HepG2 (cell line): ENCODE data around the gene UBE2L6. TPM values are rescaled to one million over a fixed set of nuclear protein-coding genes. Genes with fewer than 3 reads are reported as not detected.
A peak's percentile ranks its signal among the peaks of the same experiment; 100 is the strongest.

Source experiments
- CCDC6 ChIP-seq: sonication (generic); formaldehyde crosslinking; IDR thresholded peaks from 2 replicates; pipeline ENCODE4 v1.8.1; 2022; ENCODE audit warnings: mild to moderate bottlenecking, missing genetic modification reagents, moderate library complexity
- E2F1 ChIP-seq: sonication (generic); formaldehyde crosslinking; IDR thresholded peaks from 2 replicates; pipeline ENCODE4 v1.5.0; 2020; ENCODE audit warnings: missing genetic modification reagents
- GATAD2A ChIP-seq: IDR thresholded peaks from 2 replicates; pipeline ENCODE4 v1.6.1; 2016
- MAFG ChIP-seq: sonication (generic); formaldehyde crosslinking; IDR thresholded peaks from 2 replicates; pipeline ENCODE4 v1.5.1; 2020; ENCODE audit warnings: mild to moderate bottlenecking, missing genetic modification reagents
- MED1 ChIP-seq: sonication (generic); formaldehyde crosslinking; IDR thresholded peaks from 2 replicates; pipeline ENCODE4 v1.4.0; 2020; ENCODE audit warnings: missing genetic modification reagents
- MXD4 ChIP-seq: IDR thresholded peaks from 2 replicates; pipeline ENCODE4 v1.6.1; 2016; ENCODE audit warnings: mild to moderate bottlenecking, missing biosample characterization, missing genetic modification reagents
- NCOA2 ChIP-seq: sonication (generic); formaldehyde crosslinking; IDR thresholded peaks from 2 replicates; pipeline ENCODE4 v1.8.0; 2022; ENCODE audit warnings: inconsistent platforms
- NR2F1 ChIP-seq, 2 experiments: fragments of 450-650 bp in 1 of 2; formaldehyde crosslinking in 1 of 2; IDR thresholded peaks; 2 replicates each; pipeline versions ENCODE4 v1.5.0 to v1.6.1; 2016 to 2020; ENCODE audit warnings: mild to moderate bottlenecking in 1 of 2, missing compliant biosample characterization in 1 of 2, missing genetic modification reagents in 1 of 2, moderate library complexity in 1 of 2
- PRMT3 ChIP-seq: sonication (generic); formaldehyde crosslinking; IDR thresholded peaks from 2 replicates; pipeline ENCODE4 v1.8.1; 2022; ENCODE audit warnings: low read depth, mild to moderate bottlenecking, moderate library complexity, missing genetic modification reagents, borderline replicate concordance
- REPIN1 ChIP-seq: sonication (generic); formaldehyde crosslinking; IDR thresholded peaks from 2 replicates; pipeline ENCODE4 v1.8.0; 2022; ENCODE audit warnings: missing genetic modification reagents, low read depth, mild to moderate bottlenecking, borderline replicate concordance
- TAF1 ChIP-seq: sonication (generic); formaldehyde crosslinking; IDR thresholded peaks from 2 replicates; pipeline ENCODE4 v1.4.0; 2020; ENCODE audit warnings: missing genetic modification reagents
- ZBTB40 ChIP-seq, 2 experiments: fragments of 450-650 bp in 1 of 2; sonication (generic) in 1 of 2; formaldehyde crosslinking in 1 of 2; IDR thresholded peaks; 2 replicates each; pipeline versions ENCODE4 v1.6.1 to v1.8.0; 2016 to 2022; ENCODE audit warnings: antibody characterized with exemption in 1 of 2, mild to moderate bottlenecking in 1 of 2, missing genetic modification reagents in 1 of 2
- ZFP91 ChIP-seq: sonication (generic); formaldehyde crosslinking; IDR thresholded peaks from 2 replicates; pipeline ENCODE4 v1.9.0; 2022; ENCODE audit warnings: missing genetic modification reagents, mild to moderate bottlenecking, borderline replicate concordance
- ZNF230 ChIP-seq: sonication (generic); formaldehyde crosslinking; IDR thresholded peaks from 2 replicates; pipeline ENCODE4 v1.4.0; 2020; ENCODE audit warnings: mild to moderate bottlenecking, missing genetic modification reagents
- ZNF333 ChIP-seq: sonication (generic); formaldehyde crosslinking; IDR thresholded peaks from 2 replicates; pipeline ENCODE4 v1.4.0; 2020; ENCODE audit warnings: mild to moderate bottlenecking, missing genetic modification reagents, borderline replicate concordance
- ZNF44 ChIP-seq: sonication (generic); formaldehyde crosslinking; IDR thresholded peaks from 2 replicates; pipeline ENCODE4 v1.5.1; 2020; ENCODE audit warnings: mild to moderate bottlenecking, missing genetic modification reagents
- ZNF607 ChIP-seq: sonication (generic); formaldehyde crosslinking; IDR thresholded peaks from 2 replicates; pipeline ENCODE4 v1.5.1; 2020; ENCODE audit warnings: missing genetic modification reagents, mild to moderate bottlenecking, borderline replicate concordance
- polyA plus RNA-seq, 8 experiments: library from polyadenylated mRNA; depleted of rRNA in 3 of 8; stranded (reverse) in 7 of 8; unstranded in 1 of 8; fragments of >200 nt; fragmentation: Illumina TruSeq in 4 of 8; extraction: Trizol in 4 of 8; gene quantifications; 2 replicates each; pipeline versions ENCODE4 v1.2.1 to v1.2.3, GENCODE V29; 2011 to 2016; ENCODE audit warnings: low read depth in 4 of 8, missing spikeins in 1 of 8, mixed read lengths in 1 of 8; ENCODE audit not compliant: insufficient read depth in 1 of 8
- total RNA-seq, 5 experiments: library from RNA; depleted of rRNA; stranded (reverse); fragments of >200 nt; fragmentation: Illumina TruSeq; extraction: Trizol; gene quantifications; 2 replicates each; pipeline ENCODE4 v1.2.3, GENCODE V29; 2016; ENCODE audit warnings: low read depth in 1 of 5

Gene UBE2L6
- total and polyA plus RNA-seq, 2 of the 13 experiments (the other 11 are each of a cell fraction or from before 2014, with no cell fraction given): 30.3 to 30.4 TPM

DNA sequence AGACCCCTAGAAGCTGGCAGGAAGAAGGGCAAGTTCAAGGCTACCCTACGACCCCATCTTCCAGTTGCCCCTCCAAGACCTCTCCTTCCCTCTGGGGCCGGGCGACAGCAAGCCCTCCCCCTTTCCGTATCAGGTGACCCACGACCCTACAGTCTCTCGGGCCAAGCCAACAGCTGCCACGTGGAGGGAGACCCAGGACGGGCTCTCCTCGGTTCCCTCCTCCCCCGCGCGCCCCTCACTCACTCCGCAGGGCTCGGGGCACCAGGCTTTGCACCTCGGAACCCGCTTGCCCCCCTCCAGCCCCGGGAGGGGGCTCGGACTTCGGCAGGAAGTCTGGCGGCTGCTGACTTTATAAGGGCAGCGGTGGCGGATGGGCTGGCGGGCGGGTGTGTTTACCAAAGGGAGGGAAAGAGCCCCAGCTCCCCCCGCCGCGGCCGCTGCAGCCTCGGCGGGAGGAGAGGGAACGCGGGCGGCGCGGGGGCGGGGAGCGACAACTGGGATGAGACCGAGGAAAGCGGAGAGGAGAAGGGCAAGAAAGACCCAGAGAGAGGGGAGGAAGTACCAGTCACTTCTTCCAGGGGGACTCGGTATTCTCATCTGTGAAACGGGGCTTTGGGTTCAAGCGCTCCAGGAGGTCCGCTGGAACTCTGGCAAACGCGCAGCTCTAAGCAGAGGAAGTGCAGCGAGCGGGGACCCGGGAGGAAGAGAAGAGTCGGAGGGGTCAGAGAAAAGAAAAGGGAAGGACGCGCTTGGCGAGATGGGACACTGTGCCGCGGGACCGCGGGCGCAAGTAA, 52.7 kb downstream of the UBE2L6 start (continued):
- no peak for TF ChIP-seq E2F1 (CRISPR knock-in tag)
- TF ChIP-seq NR2F1 (CRISPR knock-in tag; IDR thresholded peaks at IDR 0.05): peak; percentile 22 to 31; a peak in 2 of 4 replicates
- TF ChIP-seq ZNF333: no peak
- no peak for TF ChIP-seq ZNF44 (CRISPR knock-in tag)
- peak; percentile 79 for TF ChIP-seq MXD4 (CRISPR knock-in tag)
- TF ChIP-seq CCDC6 (CRISPR knock-in tag): peak; percentile 29; the same call in 1 of the 2 replicates
- peak; percentile 55; the same call in 1 of the 2 replicates for TF ChIP-seq TAF1 (CRISPR knock-in tag)
- TF ChIP-seq PRMT3 (CRISPR knock-in tag): peak; percentile 80; the same call in 1 of the 2 replicates
- TF ChIP-seq MAFG: no peak
- 0 out of 2 replicates have a peak, but pooled peaks have one; percentile 68 for TF ChIP-seq ZNF607
- peak; percentile 45 for TF ChIP-seq GATAD2A
- TF ChIP-seq MED1 (CRISPR knock-in tag): peak; percentile 55
- TF ChIP-seq ZNF230 (CRISPR knock-in tag): peak; percentile 33
- peak; percentile 13; the same call in 1 of the 2 replicates for TF ChIP-seq NCOA2 (CRISPR knock-in tag)
- TF ChIP-seq ZFP91 (CRISPR knock-in tag): peak; percentile 27; the same call in 1 of the 2 replicates
- no peak for TF ChIP-seq ZBTB40 (IDR thresholded peaks at IDR 0.05)
- TF ChIP-seq ZBTB40 (CRISPR knock-in tag; IDR thresholded peaks at IDR 0.05): 0 out of 2 replicates have a peak, but pooled peaks have one; percentile 8
- peak; percentile 12; the same call in 1 of the 2 replicates for TF ChIP-seq REPIN1 (CRISPR knock-in tag)
